Measurements from ENCODE around the gene CALN1.

Gene CALN1

DNA sequence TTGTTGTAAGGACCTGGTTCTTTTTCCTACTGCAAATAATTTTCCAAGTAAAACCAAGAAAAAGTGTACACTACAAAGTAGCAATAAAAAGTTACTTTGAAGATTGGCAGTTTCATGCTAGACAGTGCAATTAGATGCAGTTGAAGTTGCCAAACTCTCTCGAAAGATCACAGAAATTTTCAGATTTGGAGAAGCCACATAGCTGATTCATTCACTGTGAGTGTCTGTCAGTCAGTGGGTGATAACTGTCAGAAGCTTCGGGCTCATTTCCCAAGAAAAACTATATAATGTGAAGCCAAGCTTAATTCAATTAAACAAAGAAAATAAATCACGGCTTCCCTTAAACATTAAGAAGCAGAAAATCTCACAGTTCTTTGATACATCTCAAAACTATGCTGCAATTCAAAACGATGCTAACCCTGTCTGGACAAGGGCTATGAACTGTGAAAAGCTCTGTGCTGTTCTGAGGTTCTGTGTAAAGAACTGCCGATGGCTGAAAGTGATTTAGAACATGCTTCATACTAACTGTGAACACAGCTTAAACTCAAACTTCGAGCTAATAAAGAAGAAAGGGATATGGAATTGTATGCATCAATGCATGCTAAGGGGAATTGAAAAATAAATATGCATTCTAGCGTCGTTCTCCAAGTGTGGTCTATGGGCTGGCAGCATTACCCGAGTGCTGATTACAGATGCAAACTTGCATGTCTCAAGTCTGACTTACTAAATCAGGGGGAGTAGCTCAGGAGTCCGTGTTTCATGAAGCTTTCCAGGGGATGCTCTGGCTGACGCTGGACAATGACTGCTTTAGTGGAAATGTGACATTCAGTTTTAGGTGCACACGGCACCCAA is 557.4 kb downstream of the CALN1 start:
- TF ChIP-seq, protein P1, sequence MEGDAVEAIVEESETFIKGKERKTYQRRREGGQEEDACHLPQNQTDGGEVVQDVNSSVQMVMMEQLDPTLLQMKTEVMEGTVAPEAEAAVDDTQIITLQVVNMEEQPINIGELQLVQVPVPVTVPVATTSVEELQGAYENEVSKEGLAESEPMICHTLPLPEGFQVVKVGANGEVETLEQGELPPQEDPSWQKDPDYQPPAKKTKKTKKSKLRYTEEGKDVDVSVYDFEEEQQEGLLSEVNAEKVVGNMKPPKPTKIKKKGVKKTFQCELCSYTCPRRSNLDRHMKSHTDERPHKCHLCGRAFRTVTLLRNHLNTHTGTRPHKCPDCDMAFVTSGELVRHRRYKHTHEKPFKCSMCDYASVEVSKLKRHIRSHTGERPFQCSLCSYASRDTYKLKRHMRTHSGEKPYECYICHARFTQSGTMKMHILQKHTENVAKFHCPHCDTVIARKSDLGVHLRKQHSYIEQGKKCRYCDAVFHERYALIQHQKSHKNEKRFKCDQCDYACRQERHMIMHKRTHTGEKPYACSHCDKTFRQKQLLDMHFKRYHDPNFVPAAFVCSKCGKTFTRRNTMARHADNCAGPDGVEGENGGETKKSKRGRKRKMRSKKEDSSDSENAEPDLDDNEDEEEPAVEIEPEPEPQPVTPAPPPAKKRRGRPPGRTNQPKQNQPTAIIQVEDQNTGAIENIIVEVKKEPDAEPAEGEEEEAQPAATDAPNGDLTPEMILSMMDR (IDR thresholded peaks at IDR 0.05; ENCODE audit: low read depth, low read length) = no peak
- no peak for DNase-seq (ENCODE audit: extremely low read depth, low read depth)

DNA sequence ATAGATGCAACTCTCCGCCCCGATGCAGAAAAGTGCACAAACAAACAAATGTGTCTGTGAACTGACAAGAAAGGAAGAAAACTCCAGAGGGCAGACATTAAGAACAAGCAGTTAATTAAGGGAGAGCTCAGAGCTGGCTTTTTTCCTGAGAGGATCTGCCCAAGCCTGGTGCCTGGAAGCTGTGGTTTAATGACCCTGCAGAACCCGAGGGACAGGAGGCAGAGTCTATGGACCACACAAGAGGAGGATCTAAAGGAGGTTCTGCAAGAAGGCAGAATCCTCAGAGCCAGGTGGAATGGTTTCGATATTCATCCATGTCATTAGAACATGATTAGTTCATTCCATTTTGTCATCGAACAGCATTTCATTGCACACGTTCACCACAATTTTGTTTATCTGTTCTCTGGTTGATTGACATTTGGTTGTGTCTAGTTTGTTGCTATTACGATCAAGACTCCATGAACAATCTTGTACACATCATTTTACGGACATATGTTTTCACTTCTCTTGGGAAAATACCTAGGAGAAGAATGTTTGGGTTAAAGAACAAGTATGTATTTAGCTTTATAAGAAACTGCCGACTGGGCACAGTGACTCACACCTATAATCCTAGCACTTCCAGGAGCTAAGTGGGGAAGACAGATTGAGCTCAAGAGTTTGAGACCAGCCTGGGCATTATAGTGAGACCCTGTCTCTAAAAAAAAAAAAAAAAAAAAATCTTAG is 560.2 kb downstream of the CALN1 start:
- TF ChIP-seq, protein P1 (IDR thresholded peaks at IDR 0.05; ENCODE audit: low read depth, low read length) = no peak
- no peak for DNase-seq (ENCODE audit: extremely low read depth, low read depth)

DNA sequence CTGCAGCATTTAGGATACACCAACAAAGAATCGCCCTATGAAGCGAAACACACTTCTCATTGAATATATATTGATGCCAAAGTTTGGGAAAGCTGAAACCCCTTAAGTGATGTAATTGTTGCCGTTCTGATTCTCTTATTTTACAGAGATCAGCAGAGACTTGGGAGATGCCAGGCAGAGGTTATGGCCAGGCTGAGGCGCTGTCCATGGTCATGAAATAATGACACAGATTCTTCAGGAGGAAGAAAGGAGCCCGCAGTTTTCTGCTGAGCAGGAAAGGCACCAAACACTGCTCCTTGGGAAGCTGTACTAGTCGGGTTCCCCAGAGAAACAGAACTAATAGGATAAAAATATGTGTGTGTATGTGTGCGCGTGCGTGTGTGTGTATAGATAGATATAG is 566.0 kb downstream of the CALN1 start:
- DNase-seq (ENCODE audit: extremely low read depth, low read depth) = no peak
- TF ChIP-seq, protein P1 (IDR thresholded peaks at IDR 0.05; ENCODE audit: low read depth, low read length) = no peak

DNA sequence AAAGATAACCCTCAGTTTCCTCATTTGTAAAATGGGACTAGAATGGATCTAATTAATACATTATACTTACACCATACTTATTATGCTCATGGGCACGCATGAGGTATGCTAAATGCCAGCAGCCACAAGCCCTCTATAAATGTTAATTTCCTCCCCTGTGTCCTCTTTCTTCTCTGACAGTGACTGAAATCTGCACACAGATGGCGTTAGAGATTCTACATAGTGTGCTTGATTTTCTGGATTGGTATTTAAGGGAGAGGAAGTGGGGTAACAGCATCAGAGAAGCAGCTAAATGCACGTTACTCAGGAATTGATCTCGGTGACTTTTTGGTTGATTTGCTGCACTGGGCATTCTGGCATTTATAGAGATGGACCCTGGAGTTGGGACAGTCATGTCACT is 568.5 kb downstream of the CALN1 start:
- DNase-seq (ENCODE audit: extremely low read depth, low read depth) = no peak
- TF ChIP-seq, protein P1 (IDR thresholded peaks at IDR 0.05; ENCODE audit: low read depth, low read length) = no peak

DNA sequence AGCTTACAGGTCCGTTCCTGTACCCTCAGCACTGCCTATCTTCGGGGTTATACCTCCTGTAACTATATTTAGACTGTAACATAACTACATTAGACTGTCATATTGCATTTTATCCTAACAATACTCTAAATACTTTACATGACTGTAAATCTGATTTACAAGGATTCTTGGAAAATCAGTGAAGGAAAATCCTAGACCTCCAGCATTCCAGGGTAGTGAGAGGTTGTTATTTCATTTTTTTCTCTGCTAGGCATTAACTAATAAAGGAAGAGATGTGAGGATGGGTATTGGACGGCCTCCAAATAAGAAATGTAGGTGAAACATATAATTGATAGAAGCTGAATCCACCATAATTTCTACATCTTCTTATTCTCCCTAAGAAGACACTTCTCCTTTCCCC is 569.4 kb downstream of the CALN1 start:
- TF ChIP-seq, protein P1 (IDR thresholded peaks at IDR 0.05; ENCODE audit: low read depth, low read length) = no peak
- DNase-seq (ENCODE audit: extremely low read depth, low read depth) = no peak

DNA sequence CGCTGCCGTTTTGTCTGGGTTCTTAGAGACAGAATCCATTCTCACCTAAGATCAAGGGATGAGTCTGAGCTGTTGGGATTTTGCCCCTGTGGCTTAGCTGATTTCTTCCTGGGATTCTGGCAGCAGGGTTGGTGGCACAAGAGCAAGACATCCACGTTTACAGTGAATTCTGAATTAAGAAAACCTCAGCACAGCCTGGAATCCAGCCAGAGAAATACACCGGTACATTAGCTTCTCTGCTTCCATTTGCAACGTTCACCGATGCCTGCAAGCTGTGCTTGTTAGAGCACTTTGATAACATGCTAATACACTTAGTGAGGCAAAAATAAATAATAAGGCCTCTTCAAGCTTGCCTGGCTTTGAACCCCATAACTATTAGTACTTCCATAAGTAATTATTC is 569.8 kb downstream of the CALN1 start:
- no peak for DNase-seq (ENCODE audit: extremely low read depth, low read depth)
- TF ChIP-seq, protein P1 (IDR thresholded peaks at IDR 0.05; ENCODE audit: low read depth, low read length) = no peak

DNA sequence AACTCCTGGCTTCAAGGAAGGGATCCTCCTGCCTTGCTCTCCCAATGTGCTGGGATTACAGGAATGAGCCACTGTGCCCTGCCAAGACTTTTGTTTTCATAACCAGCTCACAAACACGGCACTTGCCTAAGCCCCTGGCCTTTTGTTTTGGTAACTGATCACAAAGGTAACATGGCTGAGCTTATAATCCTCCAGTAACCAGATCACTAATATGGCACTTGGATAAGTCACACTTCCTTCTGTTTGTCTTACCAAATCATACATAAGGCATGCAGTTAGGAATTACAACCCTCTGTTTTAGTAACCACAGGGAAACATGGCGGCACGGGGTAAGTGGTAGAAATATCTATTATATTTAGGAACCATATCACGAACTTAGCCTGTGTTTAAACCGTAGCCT is 577.1 kb downstream of the CALN1 start:
- no peak for DNase-seq (ENCODE audit: extremely low read depth, low read depth)
- TF ChIP-seq, protein P1 (IDR thresholded peaks at IDR 0.05; ENCODE audit: low read depth, low read length) = no peak
